ENCODE results near the gene KBTBD8. TPM values are rescaled to one million over a fixed set of nuclear protein-coding genes. Genes with fewer than 3 reads are reported as not detected.

Gene KBTBD8
- total RNA-seq = 2.4 and 4.0 TPM in 2 replicates

GRCh38 chr3:66998113-66998903 lies at the start of gene KBTBD8:
KBTBD8 (plus strand) TSS chr3:66998307; CDS start chr3:66998356, 49 bp downstream.

